ENCODE data around the gene TAF11L2.
"Not testable (repeated sequence)": the region's sequence is repeated elsewhere in the genome, so short reads cannot be mapped to it uniquely, and the experiment has no call there.

TAF11L2 gene

GRCh38 chr5:17487174-17487512, 10.9 kb upstream of the TAF11L2 start:
- H3K4me3 ChIP-seq (ENCODE audit: low read depth, low read length) = no peak overlapping the region
- no peak overlapping the region for H3K27ac ChIP-seq
- TF ChIP-seq, protein P1, sequence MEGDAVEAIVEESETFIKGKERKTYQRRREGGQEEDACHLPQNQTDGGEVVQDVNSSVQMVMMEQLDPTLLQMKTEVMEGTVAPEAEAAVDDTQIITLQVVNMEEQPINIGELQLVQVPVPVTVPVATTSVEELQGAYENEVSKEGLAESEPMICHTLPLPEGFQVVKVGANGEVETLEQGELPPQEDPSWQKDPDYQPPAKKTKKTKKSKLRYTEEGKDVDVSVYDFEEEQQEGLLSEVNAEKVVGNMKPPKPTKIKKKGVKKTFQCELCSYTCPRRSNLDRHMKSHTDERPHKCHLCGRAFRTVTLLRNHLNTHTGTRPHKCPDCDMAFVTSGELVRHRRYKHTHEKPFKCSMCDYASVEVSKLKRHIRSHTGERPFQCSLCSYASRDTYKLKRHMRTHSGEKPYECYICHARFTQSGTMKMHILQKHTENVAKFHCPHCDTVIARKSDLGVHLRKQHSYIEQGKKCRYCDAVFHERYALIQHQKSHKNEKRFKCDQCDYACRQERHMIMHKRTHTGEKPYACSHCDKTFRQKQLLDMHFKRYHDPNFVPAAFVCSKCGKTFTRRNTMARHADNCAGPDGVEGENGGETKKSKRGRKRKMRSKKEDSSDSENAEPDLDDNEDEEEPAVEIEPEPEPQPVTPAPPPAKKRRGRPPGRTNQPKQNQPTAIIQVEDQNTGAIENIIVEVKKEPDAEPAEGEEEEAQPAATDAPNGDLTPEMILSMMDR (IDR thresholded peaks at IDR 0.05; ENCODE audit: low read depth, low read length, missing control alignments) = no peak
- no peaks in the 10 kb centered on the region for H3K36me3 ChIP-seq (replicated peaks)
- no peaks in the 10 kb centered on the region for H3K27me3 ChIP-seq (replicated peaks)
- in situ Hi-C loops (cut with HindIII; ENCODE audit: low pct_ligation_motif_present, low sequenced_read_pairs) = no loop called here
- DNase-seq = no peak

GRCh38 chr5:17491257-17491656, 6.8 kb upstream of the TAF11L2 start:
- H3K36me3 ChIP-seq (replicated peaks); in situ Hi-C loops (cut with HindIII; ENCODE audit: low pct_ligation_motif_present, low sequenced_read_pairs); H3K27ac ChIP-seq; H3K4me3 ChIP-seq (ENCODE audit: low read depth, low read length); DNase-seq; H3K27me3 ChIP-seq (replicated peaks): not testable (repeated sequence)

DNA sequence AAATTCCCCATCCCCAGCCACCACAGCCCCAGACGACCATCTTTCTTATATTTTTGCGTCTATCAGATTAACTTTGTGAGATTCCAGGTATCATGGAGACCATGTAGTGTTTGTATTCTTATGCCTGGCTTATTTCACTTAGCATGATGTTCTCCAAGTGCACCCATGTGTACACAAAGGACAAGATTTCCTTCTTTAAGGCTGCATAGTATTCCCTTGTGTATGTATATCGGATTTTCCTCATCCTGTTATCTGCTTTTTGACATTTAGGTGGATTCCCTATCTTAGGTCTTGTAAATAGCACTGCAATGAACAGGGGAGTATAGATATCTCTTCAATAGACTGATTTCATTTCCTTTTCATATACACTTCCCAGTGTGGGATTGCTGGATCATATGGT, 5.3 kb upstream of the TAF11L2 start:
- in situ Hi-C loops (cut with HindIII; ENCODE audit: low pct_ligation_motif_present, low sequenced_read_pairs) = no loop called here
- DNase-seq = no peak
- Histone ChIP-seq H3K4me3 (ENCODE audit: low read depth, low read length) (no peak overlapping the region), H3K27me3 (replicated peaks) (no peaks in the 10 kb centered on the region), H3K36me3 (replicated peaks) (no peaks in the 10 kb centered on the region), H3K27ac (no peak overlapping the region)
- TF ChIP-seq, protein P1 (IDR thresholded peaks at IDR 0.05; ENCODE audit: low read depth, low read length, missing control alignments) = no peak

GRCh38 chr5:17497446-17497845, 585 bp upstream of the TAF11L2 start:
- in situ Hi-C loops (cut with HindIII; ENCODE audit: low pct_ligation_motif_present, low sequenced_read_pairs) = no loop called here
- H3K27me3 ChIP-seq (replicated peaks) = no peaks in the 10 kb centered on the region
- no peaks in the 10 kb centered on the region for H3K36me3 ChIP-seq (replicated peaks)
- DNase-seq = no peak
- no peak overlapping the region for H3K27ac ChIP-seq
- H3K4me3 ChIP-seq (ENCODE audit: low read depth, low read length) = no peak overlapping the region
- TF ChIP-seq, protein P1 (IDR thresholded peaks at IDR 0.05; ENCODE audit: low read depth, low read length, missing control alignments) = no peak

DNA sequence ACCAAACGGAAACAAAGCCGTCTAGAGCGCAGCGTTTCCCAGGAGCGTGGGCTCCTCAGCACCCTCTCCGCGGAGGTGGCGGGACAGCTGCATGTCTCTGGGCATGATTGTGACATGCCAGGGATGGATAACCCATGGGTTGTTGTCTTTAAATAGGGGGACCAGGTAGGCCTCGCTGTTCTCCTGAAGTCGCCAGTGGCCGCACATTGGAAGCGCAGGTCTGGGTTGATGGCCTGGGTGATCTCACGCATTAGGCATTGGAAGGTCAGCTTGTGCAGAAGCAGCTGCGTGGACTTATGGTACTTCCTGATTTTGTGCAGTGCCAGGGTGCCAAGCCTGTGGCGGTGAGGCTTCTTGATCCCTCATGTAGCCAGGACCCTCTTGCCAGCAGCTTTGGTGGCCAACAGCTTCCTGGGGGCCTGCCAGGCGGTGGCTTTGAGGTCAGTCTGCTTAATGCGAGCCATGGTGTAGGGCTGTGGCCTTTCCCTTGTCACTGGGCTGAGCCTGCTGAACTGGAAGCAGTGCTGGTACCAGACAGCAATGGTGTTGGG, 13.8 kb downstream of the TAF11L2 start:
- H3K27ac ChIP-seq = no peak overlapping the region
- TF ChIP-seq, protein P1 (IDR thresholded peaks at IDR 0.05; ENCODE audit: low read depth, low read length, missing control alignments) = no peak
- H3K36me3 ChIP-seq (replicated peaks) = no peaks in the 10 kb centered on the region
- in situ Hi-C loops (cut with HindIII; ENCODE audit: low pct_ligation_motif_present, low sequenced_read_pairs) = no loop called here
- no peak overlapping the region for H3K4me3 ChIP-seq (ENCODE audit: low read depth, low read length)
- DNase-seq = no peak
- no peaks in the 10 kb centered on the region for H3K27me3 ChIP-seq (replicated peaks)

- in situ Hi-C loops (cut with HindIII; ENCODE audit: low pct_ligation_motif_present, low sequenced_read_pairs); H3K27ac ChIP-seq; H3K27me3 ChIP-seq (replicated peaks); DNase-seq; H3K36me3 ChIP-seq (replicated peaks); H3K4me3 ChIP-seq (ENCODE audit: low read depth, low read length): not testable (repeated sequence)
Measured at GRCh38 chr5:17517526-17517925, 19.5 kb downstream of the TAF11L2 start.

- H3K4me3 ChIP-seq (ENCODE audit: low read depth, low read length); DNase-seq; in situ Hi-C loops (cut with HindIII; ENCODE audit: low pct_ligation_motif_present, low sequenced_read_pairs); H3K36me3 ChIP-seq (replicated peaks); H3K27me3 ChIP-seq (replicated peaks); H3K27ac ChIP-seq: not testable (repeated sequence)
Measured at GRCh38 chr5:17518067-17518466, 20.0 kb downstream of the TAF11L2 start, which contains the start of gene TAF11L3. TSS of gene TAF11L3 (plus strand) at chr5:17518367.

GRCh38 chr5:17519508-17519907, 21.5 kb downstream of the TAF11L2 start:
- H3K36me3 ChIP-seq (replicated peaks); DNase-seq; H3K27ac ChIP-seq; in situ Hi-C loops (cut with HindIII; ENCODE audit: low pct_ligation_motif_present, low sequenced_read_pairs); H3K4me3 ChIP-seq (ENCODE audit: low read depth, low read length); H3K27me3 ChIP-seq (replicated peaks): not testable (repeated sequence)

DNA sequence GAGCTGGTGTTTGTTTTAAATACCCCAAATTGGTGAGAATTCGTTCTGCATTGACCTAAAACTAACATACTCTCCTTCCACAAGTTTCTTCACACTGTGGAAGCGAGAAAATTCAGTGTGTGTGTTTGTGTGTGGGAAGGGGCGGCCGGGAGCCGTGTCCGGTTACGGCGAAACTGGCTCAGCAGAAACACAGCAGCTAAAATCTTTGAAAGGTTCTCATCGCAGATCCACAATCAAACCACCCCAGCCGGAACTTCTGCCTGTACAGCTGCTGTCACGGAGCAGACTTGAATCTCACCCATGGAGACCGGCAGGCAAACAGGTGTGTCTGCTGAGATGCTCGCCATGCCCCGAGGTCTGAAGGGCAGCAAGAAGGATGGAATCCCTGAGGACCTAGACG, 23.5 kb downstream of the TAF11L2 start, which contains the start of gene TAF11L4:
TAF11L4 (plus strand) TSS at position 301 of the 400 bp plus-strand sequence.
- H3K36me3 ChIP-seq (replicated peaks); H3K27me3 ChIP-seq (replicated peaks); H3K27ac ChIP-seq; H3K4me3 ChIP-seq (ENCODE audit: low read depth, low read length); DNase-seq; in situ Hi-C loops (cut with HindIII; ENCODE audit: low pct_ligation_motif_present, low sequenced_read_pairs): not testable (repeated sequence)

- H3K36me3 ChIP-seq (replicated peaks); H3K27ac ChIP-seq; DNase-seq; H3K27me3 ChIP-seq (replicated peaks); in situ Hi-C loops (cut with HindIII; ENCODE audit: low pct_ligation_motif_present, low sequenced_read_pairs); H3K4me3 ChIP-seq (ENCODE audit: low read depth, low read length): not testable (repeated sequence)
Measured at GRCh38 chr5:17524935-17525334, 26.9 kb downstream of the TAF11L2 start, which contains the start of gene TAF11L5. TSS of gene TAF11L5 (plus strand) at chr5:17525235.

DNA sequence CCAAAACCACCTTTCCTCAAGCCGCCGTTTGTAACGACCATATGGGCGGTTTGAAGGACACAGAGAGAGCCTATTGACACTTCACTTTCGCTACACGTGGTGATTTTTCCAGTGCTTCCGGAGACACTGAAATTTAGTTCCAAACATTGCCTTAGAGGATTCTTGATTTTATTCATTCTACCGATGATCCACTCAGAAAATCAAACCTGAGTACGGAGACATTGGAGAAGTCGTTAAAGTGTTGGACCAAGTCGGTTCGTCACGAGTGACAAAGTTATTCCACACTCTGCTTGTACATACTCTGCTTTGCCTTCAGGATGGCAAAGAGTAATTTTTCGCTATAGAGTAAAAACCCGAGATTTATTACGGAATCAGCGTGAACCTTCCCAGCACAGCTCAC, 28.5 kb downstream of the TAF11L2 start:
- DNase-seq = peak; percentile 4
- H3K27me3 ChIP-seq (replicated peaks); H3K27ac ChIP-seq; in situ Hi-C loops (cut with HindIII; ENCODE audit: low pct_ligation_motif_present, low sequenced_read_pairs); H3K36me3 ChIP-seq (replicated peaks); H3K4me3 ChIP-seq (ENCODE audit: low read depth, low read length): not testable (repeated sequence)

Measured in brain microvascular endothelial cell (primary cell).